HepG2 (cell line): ENCODE results near the gene EGFR. TPM values are rescaled to one million over a fixed set of nuclear protein-coding genes. Genes with fewer than 3 reads are reported as not detected.

Source experiments
- ATAD3A ChIP-seq: sonication (generic); formaldehyde crosslinking; IDR thresholded peaks from 2 replicates; pipeline ENCODE4 v1.4.0; 2020; ENCODE audit warnings: missing genetic modification reagents
- ESRRA ChIP-seq: sonication (generic); formaldehyde crosslinking; IDR thresholded peaks from 2 replicates; pipeline ENCODE4 v1.5.1; 2020; ENCODE audit warnings: mild to moderate bottlenecking, low read depth, missing genetic modification reagents
- NBN ChIP-seq: fragments of 450-650 bp; conservative IDR thresholded peaks from 2 replicates; pipeline ENCODE4 v1.6.1; 2017
- NFRKB ChIP-seq: fragments of 450-650 bp; IDR thresholded peaks from 2 replicates; pipeline ENCODE4 v1.6.1; 2017
- TOE1 ChIP-seq: sonication (generic); formaldehyde crosslinking; IDR thresholded peaks from 2 replicates; pipeline ENCODE4 v1.4.0; 2020; ENCODE audit warnings: mild to moderate bottlenecking, missing genetic modification reagents
- TOPORS ChIP-seq: sonication (generic); formaldehyde crosslinking; IDR thresholded peaks from 2 replicates; pipeline ENCODE4 v1.8.0; 2023; ENCODE audit warnings: mild to moderate bottlenecking, missing genetic modification reagents
- TRIM24 ChIP-seq: sonication (generic); formaldehyde crosslinking; IDR thresholded peaks from 2 replicates; pipeline ENCODE4 v1.8.0; 2022; ENCODE audit warnings: mild to moderate bottlenecking, missing genetic modification reagents
- ZFX ChIP-seq: sonication (generic); formaldehyde crosslinking; IDR thresholded peaks from 2 replicates; pipeline ENCODE4 v1.4.0; 2020; ENCODE audit warnings: mild to moderate bottlenecking, low read depth, missing genetic modification reagents, moderate library complexity
- ZNF256 ChIP-seq: sonication (generic); formaldehyde crosslinking; conservative IDR thresholded peaks from 2 replicates; pipeline ENCODE4 v1.4.0; 2020; ENCODE audit warnings: missing genetic modification reagents
- ZNF382 ChIP-seq: sonication (generic); formaldehyde crosslinking; IDR thresholded peaks from 2 replicates; pipeline ENCODE4 v1.5.0; 2020; ENCODE audit warnings: missing genetic modification reagents, mild to moderate bottlenecking, borderline replicate concordance
- ZNF530 ChIP-seq: sonication (generic); formaldehyde crosslinking; IDR thresholded peaks from 2 replicates; pipeline ENCODE4 v1.5.0; 2020; ENCODE audit warnings: low read depth, mild to moderate bottlenecking, missing genetic modification reagents
- ZNF629 ChIP-seq: sonication (generic); formaldehyde crosslinking; conservative IDR thresholded peaks from 2 replicates; pipeline ENCODE4 v1.5.0; 2020; ENCODE audit warnings: missing genetic modification reagents
- ZNF780A ChIP-seq: sonication (generic); formaldehyde crosslinking; IDR thresholded peaks from 2 replicates; pipeline ENCODE4 v1.8.0; 2022; ENCODE audit warnings: mild to moderate bottlenecking, missing genetic modification reagents, moderate library complexity
- ZSCAN22 ChIP-seq: sonication (generic); formaldehyde crosslinking; IDR thresholded peaks from 2 replicates; pipeline ENCODE4 v1.4.0; 2020; ENCODE audit warnings: mild to moderate bottlenecking, missing genetic modification reagents
- polyA plus RNA-seq, 8 experiments: library from polyadenylated mRNA; depleted of rRNA in 3 of 8; stranded (reverse) in 7 of 8; unstranded in 1 of 8; fragments of >200 nt; fragmentation: Illumina TruSeq in 4 of 8; extraction: Trizol in 4 of 8; gene quantifications; 2 replicates each; pipeline versions ENCODE4 v1.2.1 to v1.2.3, GENCODE V29; 2011 to 2016; ENCODE audit warnings: low read depth in 4 of 8, missing spikeins in 1 of 8, mixed read lengths in 1 of 8; ENCODE audit not compliant: insufficient read depth in 1 of 8
- total RNA-seq, 5 experiments: library from RNA; depleted of rRNA; stranded (reverse); fragments of >200 nt; fragmentation: Illumina TruSeq; extraction: Trizol; gene quantifications; 2 replicates each; pipeline ENCODE4 v1.2.3, GENCODE V29; 2016; ENCODE audit warnings: low read depth in 1 of 5
- TF ChIP-seq, protein P1 (sequence below): sonication (generic); formaldehyde crosslinking; IDR thresholded peaks from 2 replicates; pipeline ENCODE4 v1.4.0; 2020; ENCODE audit warnings: missing genetic modification reagents
- TF ChIP-seq, protein P2 (sequence below): sonication (generic); formaldehyde crosslinking; IDR thresholded peaks from 2 replicates; pipeline ENCODE4 v1.5.0; 2020; ENCODE audit warnings: mild to moderate bottlenecking, missing genetic modification reagents, moderate library complexity
- TF ChIP-seq, protein P3 (sequence below): sonication (generic); formaldehyde crosslinking; IDR thresholded peaks from 2 replicates; pipeline ENCODE4 v1.5.0; 2020; ENCODE audit warnings: missing genetic modification reagents, mild to moderate bottlenecking, borderline replicate concordance
- TF ChIP-seq, protein P4 (sequence below): sonication (generic); formaldehyde crosslinking; IDR thresholded peaks from 2 replicates; pipeline ENCODE4 v1.4.0; 2020; ENCODE audit warnings: low read depth, missing genetic modification reagents
- TF ChIP-seq, protein P5 (sequence below): sonication (generic); formaldehyde crosslinking; IDR thresholded peaks from 2 replicates; pipeline ENCODE4 v1.8.1; 2022; ENCODE audit warnings: mild to moderate bottlenecking, missing genetic modification reagents
- TF ChIP-seq, protein P6 (sequence below): IDR thresholded peaks from 2 replicates; pipeline ENCODE4 v1.6.1; 2016; ENCODE audit warnings: missing compliant biosample characterization, missing genetic modification reagents, borderline replicate concordance

Gene EGFR
- total and polyA plus RNA-seq, 2 of the 13 experiments (the other 11 are each of a cell fraction or from before 2014, with no cell fraction given) = 7.0 to 10.0 TPM

DNA sequence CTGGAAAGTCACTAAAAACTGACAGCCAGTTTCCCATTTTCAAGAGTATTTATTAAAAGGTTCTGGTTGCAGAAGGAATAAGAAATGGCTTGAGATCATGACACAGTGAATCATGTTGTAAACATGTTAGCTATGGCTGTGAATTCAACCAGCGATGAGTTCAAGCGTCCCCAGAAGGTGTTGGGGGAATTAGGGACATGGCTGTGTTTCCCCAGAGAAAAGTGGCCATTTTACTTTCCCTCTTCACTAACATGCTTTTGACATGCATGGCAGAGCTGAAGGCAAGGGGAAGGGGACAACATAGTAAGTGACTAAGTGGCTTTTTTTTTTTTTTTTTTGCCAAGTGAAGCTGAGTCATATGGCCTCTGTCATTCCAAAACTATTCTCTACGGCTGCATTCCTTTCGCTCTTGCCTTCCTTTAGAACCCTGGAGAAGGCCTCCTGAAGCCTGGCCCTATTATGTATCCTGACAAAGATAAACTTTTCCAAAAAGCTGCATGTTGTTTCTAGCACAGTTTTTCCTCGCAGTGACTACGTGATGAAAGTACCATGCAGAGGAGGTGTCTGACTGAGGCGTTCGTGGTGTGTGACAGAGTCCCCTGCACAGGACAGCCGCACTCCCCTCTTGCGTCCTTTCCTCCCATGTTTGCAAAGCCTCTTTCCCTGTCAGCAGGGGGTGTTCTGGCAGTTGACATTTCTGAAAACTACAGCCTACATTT is 46.9 kb downstream of the EGFR start (continued):
- TF ChIP-seq, protein P1, sequence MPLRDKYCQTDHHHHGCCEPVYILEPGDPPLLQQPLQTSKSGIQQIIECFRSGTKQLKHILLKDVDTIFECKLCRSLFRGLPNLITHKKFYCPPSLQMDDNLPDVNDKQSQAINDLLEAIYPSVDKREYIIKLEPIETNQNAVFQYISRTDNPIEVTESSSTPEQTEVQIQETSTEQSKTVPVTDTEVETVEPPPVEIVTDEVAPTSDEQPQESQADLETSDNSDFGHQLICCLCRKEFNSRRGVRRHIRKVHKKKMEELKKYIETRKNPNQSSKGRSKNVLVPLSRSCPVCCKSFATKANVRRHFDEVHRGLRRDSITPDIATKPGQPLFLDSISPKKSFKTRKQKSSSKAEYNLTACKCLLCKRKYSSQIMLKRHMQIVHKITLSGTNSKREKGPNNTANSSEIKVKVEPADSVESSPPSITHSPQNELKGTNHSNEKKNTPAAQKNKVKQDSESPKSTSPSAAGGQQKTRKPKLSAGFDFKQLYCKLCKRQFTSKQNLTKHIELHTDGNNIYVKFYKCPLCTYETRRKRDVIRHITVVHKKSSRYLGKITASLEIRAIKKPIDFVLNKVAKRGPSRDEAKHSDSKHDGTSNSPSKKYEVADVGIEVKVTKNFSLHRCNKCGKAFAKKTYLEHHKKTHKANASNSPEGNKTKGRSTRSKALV = no peak
- TF ChIP-seq, protein P2, sequence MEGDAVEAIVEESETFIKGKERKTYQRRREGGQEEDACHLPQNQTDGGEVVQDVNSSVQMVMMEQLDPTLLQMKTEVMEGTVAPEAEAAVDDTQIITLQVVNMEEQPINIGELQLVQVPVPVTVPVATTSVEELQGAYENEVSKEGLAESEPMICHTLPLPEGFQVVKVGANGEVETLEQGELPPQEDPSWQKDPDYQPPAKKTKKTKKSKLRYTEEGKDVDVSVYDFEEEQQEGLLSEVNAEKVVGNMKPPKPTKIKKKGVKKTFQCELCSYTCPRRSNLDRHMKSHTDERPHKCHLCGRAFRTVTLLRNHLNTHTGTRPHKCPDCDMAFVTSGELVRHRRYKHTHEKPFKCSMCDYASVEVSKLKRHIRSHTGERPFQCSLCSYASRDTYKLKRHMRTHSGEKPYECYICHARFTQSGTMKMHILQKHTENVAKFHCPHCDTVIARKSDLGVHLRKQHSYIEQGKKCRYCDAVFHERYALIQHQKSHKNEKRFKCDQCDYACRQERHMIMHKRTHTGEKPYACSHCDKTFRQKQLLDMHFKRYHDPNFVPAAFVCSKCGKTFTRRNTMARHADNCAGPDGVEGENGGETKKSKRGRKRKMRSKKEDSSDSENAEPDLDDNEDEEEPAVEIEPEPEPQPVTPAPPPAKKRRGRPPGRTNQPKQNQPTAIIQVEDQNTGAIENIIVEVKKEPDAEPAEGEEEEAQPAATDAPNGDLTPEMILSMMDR (CRISPR knock-in tag) = peak; percentile 52
- no peak for TF ChIP-seq TOE1
- no peak for TF ChIP-seq ZNF530 (CRISPR knock-in tag)
- TF ChIP-seq ESRRA = no peak
- TF ChIP-seq, protein P3, sequence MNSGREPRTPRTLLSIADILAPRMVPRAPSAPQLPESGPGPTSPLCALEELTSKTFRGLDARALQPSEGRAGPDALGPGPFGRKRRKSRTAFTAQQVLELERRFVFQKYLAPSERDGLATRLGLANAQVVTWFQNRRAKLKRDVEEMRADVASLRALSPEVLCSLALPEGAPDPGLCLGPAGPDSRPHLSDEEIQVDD (CRISPR knock-in tag) = no peak
- TF ChIP-seq, protein P4, sequence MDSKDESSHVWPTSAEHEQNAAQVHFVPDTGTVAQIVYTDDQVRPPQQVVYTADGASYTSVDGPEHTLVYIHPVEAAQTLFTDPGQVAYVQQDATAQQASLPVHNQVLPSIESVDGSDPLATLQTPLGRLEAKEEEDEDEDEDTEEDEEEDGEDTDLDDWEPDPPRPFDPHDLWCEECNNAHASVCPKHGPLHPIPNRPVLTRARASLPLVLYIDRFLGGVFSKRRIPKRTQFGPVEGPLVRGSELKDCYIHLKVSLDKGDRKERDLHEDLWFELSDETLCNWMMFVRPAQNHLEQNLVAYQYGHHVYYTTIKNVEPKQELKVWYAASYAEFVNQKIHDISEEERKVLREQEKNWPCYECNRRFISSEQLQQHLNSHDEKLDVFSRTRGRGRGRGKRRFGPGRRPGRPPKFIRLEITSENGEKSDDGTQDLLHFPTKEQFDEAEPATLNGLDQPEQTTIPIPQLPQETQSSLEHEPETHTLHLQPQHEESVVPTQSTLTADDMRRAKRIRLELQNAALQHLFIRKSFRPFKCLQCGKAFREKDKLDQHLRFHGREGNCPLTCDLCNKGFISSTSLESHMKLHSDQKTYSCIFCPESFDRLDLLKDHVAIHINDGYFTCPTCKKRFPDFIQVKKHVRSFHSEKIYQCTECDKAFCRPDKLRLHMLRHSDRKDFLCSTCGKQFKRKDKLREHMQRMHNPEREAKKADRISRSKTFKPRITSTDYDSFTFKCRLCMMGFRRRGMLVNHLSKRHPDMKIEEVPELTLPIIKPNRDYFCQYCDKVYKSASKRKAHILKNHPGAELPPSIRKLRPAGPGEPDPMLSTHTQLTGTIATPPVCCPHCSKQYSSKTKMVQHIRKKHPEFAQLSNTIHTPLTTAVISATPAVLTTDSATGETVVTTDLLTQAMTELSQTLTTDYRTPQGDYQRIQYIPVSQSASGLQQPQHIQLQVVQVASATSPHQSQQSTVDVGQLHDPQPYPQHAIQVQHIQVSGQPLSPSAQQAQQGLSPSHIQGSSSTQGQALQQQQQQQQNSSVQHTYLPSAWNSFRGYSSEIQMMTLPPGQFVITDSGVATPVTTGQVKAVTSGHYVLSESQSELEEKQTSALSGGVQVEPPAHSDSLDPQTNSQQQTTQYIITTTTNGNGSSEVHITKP (CRISPR knock-in tag) = no peak
- TF ChIP-seq TRIM24 = no peak
- no peak for TF ChIP-seq NBN
- no peak for TF ChIP-seq ATAD3A (CRISPR knock-in tag)
- TF ChIP-seq, protein P5, sequence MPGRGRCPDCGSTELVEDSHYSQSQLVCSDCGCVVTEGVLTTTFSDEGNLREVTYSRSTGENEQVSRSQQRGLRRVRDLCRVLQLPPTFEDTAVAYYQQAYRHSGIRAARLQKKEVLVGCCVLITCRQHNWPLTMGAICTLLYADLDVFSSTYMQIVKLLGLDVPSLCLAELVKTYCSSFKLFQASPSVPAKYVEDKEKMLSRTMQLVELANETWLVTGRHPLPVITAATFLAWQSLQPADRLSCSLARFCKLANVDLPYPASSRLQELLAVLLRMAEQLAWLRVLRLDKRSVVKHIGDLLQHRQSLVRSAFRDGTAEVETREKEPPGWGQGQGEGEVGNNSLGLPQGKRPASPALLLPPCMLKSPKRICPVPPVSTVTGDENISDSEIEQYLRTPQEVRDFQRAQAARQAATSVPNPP = no peak
- TF ChIP-seq NFRKB = no peak
- TF ChIP-seq ZNF256 (CRISPR knock-in tag) = no peak
- no peak for TF ChIP-seq ZNF382 (CRISPR knock-in tag)
- TF ChIP-seq ZNF780A (CRISPR knock-in tag) = no peak
- peak; percentile 22; the same call in 1 of the 2 replicates for TF ChIP-seq ZFX
- TF ChIP-seq, protein P6, sequence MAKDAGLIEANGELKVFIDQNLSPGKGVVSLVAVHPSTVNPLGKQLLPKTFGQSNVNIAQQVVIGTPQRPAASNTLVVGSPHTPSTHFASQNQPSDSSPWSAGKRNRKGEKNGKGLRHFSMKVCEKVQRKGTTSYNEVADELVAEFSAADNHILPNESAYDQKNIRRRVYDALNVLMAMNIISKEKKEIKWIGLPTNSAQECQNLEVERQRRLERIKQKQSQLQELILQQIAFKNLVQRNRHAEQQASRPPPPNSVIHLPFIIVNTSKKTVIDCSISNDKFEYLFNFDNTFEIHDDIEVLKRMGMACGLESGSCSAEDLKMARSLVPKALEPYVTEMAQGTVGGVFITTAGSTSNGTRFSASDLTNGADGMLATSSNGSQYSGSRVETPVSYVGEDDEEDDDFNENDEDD (CRISPR knock-in tag) = no peak
- TF ChIP-seq ZSCAN22 (CRISPR knock-in tag) = no peak
- TF ChIP-seq TOPORS = no peak
- no peak for TF ChIP-seq ZNF629 (CRISPR knock-in tag)
